ENCODE results near the gene ZNF331. TPM values are rescaled to one million over a fixed set of nuclear protein-coding genes. Genes with fewer than 3 reads are reported as not detected.
A peak's percentile ranks its signal among the peaks of the same experiment; 100 is the strongest.

ZNF331 gene
- total RNA-seq, 1 donor from 2014 or later = 6.8 TPM

- no peak for FAIRE-seq
- H3K4me3 ChIP-seq (ENCODE audit: low read depth, low read length) = no peak overlapping the region
- H3K27me3 ChIP-seq (ENCODE audit: control insufficient read depth, insufficient read depth, low read length) = no peaks in the 10 kb centered on the region
- TF ChIP-seq CTCF (IDR thresholded peaks at IDR 0.05; ENCODE audit: insufficient read depth, low read length, severe bottlenecking) = no peak
- peak; percentile 67 for DNase-seq (ENCODE audit: low read depth)
- H3K36me3 ChIP-seq (ENCODE audit: control insufficient read depth, insufficient read depth, low read length) = no peaks in the 10 kb centered on the region
Measured at GRCh38 chr19:53621885-53622740, 84.2 kb downstream of the ZNF331 start.

DNA sequence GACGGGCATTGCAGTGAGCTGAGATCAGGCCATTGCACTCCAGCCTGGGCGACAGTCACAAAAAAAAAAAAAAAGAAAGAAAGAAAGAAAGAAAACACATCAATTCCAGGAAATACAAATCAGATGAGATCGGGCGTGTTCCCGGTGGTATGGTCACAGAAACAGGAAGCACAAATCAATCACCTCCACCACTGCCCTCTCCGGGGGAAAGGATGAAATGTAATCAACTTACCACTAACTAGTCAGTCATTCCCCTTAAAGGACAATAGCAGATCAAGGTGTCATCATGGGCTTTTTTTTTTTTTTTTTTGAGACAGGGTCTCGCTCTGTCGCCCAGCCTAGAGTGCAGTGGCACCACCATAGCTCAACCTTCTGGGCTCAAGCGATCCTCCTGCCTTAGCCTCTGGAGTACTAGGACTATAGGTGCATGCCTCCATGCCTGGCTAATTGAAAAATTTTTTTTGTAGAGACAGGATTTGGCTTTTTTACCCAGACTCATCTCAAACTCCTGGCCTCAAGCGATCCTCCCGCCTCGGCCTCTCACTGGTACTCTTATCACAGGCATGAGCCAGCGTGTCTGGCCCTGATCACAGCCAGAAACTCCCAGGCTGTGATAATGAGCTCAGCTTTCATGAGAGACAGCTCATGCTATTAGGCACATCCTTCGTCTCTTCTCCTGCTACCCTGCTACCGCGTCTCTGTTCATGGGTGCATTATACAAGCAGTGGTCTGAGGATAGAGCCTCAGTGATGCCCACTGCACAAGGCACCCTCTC is 87.0 kb downstream of the ZNF331 start:
- no peaks in the 10 kb centered on the region for H3K36me3 ChIP-seq (ENCODE audit: control insufficient read depth, insufficient read depth, low read length)
- FAIRE-seq (no peak), DNase-seq (ENCODE audit: low read depth) (no peak)
- no peak for TF ChIP-seq CTCF (IDR thresholded peaks at IDR 0.05; ENCODE audit: insufficient read depth, low read length, severe bottlenecking)
- no peak overlapping the region for H3K4me3 ChIP-seq (ENCODE audit: low read depth, low read length)
- no peaks in the 10 kb centered on the region for H3K27me3 ChIP-seq (ENCODE audit: control insufficient read depth, insufficient read depth, low read length)

GRCh38 chr19:53626486-53626885 is 88.5 kb downstream of the ZNF331 start:
- no peak for DNase-seq (ENCODE audit: low read depth)
- FAIRE-seq = no peak
- Histone ChIP-seq H3K36me3 (ENCODE audit: control insufficient read depth, insufficient read depth, low read length) (no peaks in the 10 kb centered on the region), H3K4me3 (ENCODE audit: low read depth, low read length) (no peak overlapping the region), H3K27me3 (ENCODE audit: control insufficient read depth, insufficient read depth, low read length) (no peaks in the 10 kb centered on the region)
- no peak for TF ChIP-seq CTCF (IDR thresholded peaks at IDR 0.05; ENCODE audit: insufficient read depth, low read length, severe bottlenecking)

DNA sequence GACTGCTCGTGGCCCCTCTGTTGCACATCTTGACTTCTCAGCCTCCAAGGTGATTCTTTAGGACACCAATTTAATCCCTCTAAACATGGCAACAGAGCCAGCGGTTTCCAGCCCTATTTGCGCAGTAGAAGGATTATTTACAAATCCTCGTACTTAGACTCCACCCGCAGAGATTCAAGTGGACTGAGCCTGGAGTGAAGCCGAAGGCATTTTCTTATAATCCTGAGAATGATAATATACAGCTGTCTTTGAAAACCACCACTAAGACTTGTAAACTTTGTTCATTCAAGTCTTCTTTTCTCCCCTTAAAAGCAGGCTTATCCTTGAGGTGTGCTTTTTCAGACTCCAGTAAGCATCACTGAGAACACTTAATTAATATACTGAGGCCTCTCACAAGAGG is 89.0 kb downstream of the ZNF331 start:
- FAIRE-seq = no peak
- no peaks in the 10 kb centered on the region for H3K36me3 ChIP-seq (ENCODE audit: control insufficient read depth, insufficient read depth, low read length)
- no peak overlapping the region for H3K4me3 ChIP-seq (ENCODE audit: low read depth, low read length)

More for the DNA sequence above, 89.0 kb downstream of the ZNF331 start:
- no peak for TF ChIP-seq CTCF (IDR thresholded peaks at IDR 0.05; ENCODE audit: insufficient read depth, low read length, severe bottlenecking)
- no peaks in the 10 kb centered on the region for H3K27me3 ChIP-seq (ENCODE audit: control insufficient read depth, insufficient read depth, low read length)
- no peak for DNase-seq (ENCODE audit: low read depth)

Other genes starting within 250 kb of the ZNF331 start
- 11.1 and 11.6 TPM in 2 replicates for gene ZNF845, start 204.4 kb upstream of the ZNF331 start, total RNA-seq
- 12.6 and 14.0 TPM in 2 replicates for gene ZNF525, start 172.4 kb upstream of the ZNF331 start, total RNA-seq
- 16.0 and 17.9 TPM in 2 replicates for gene ZNF765, start 143.0 kb upstream of the ZNF331 start, total RNA-seq
- gene ZNF761, start 106.2 kb upstream of the ZNF331 start, total RNA-seq = 14.0 and 15.9 TPM in 2 replicates
- gene ZNF813, start 70.4 kb upstream of the ZNF331 start, total RNA-seq = 3.9 and 4.6 TPM in 2 replicates
- not detected in 2 replicates for gene DPRX, start 93.9 kb downstream of the ZNF331 start, total RNA-seq

Measured in bronchial epithelial cell (primary cell).